Panc1 (cell line): ENCODE measurements around the gene WAC. TPM values are rescaled to one million over a fixed set of nuclear protein-coding genes. Genes with fewer than 3 reads are reported as not detected.

Source experiments
- ATAC-seq: fragments of 200-7000 bp; cut with Tn5 transposase; 2 replicates; pipeline ENCODE4 v1.9.1; 2020; ENCODE audit warnings: mild to moderate bottlenecking, moderate library complexity
- BruUV-seq: library from RNA; stranded (reverse); fragments of 400-500 nt; replicated peaks from 2 replicates; lab custom pipeline; 2021; lab: Mats Ljungman, UMichigan
- CTCF ChIA-PET: fragments of 300-600 bp; sonication (Branson Sonifier 250); formaldehyde crosslinking; loops from one replicate; lab custom pipeline; 2022; ENCODE audit warnings: antibody characterized with exemption; lab: Charles Lee
- POLR2A ChIA-PET: fragments of 300-600 bp; sonication (Branson Sonifier 250); formaldehyde crosslinking; loops from one replicate; lab custom pipeline; 2022; ENCODE audit warnings: antibody characterized with exemption; lab: Charles Lee
- DNase-seq: peaks from one replicate; pipeline ENCODE4 v3.0.0-alpha.2; 2010; ENCODE audit warnings: low read depth, low spot score
- H3K27ac ChIP-seq: 2 replicates; pipeline ENCODE4 v1.5.1; 2011; ENCODE audit warnings: mild to moderate bottlenecking, low read length, inconsistent platforms
- H3K27me3 ChIP-seq: fragments of 200-500 bp; sonication (Bioruptor generic); 2 replicates; pipeline ENCODE4 v1.6.0; 2014; ENCODE audit warnings: low read length, inconsistent platforms; ENCODE audit not compliant: control insufficient read depth, insufficient read depth
- H3K36me3 ChIP-seq: fragments of 200-500 bp; sonication (Bioruptor generic); 2 replicates; pipeline ENCODE4 v1.5.1; 2014; ENCODE audit warnings: inconsistent platforms, mild to moderate bottlenecking, low read length, moderate library complexity; ENCODE audit not compliant: control insufficient read depth, insufficient read depth
- H3K4me1 ChIP-seq: 2 replicates; pipeline ENCODE4 v1.5.1; 2011; ENCODE audit warnings: inconsistent platforms, mild to moderate bottlenecking, low read length, moderate library complexity; ENCODE audit not compliant: control insufficient read depth, insufficient read depth
- H3K4me3 ChIP-seq, 2 experiments: 2 replicates each; pipeline ENCODE4 v1.5.1; 2011 to 2012; ENCODE audit warnings: low read depth in 2 of 2, low read length in 2 of 2, mild to moderate bottlenecking in 2 of 2, inconsistent platforms in 1 of 2, moderate library complexity in 1 of 2
- H3K9me3 ChIP-seq: fragments of 200-500 bp; sonication (Bioruptor generic); 2 replicates; pipeline ENCODE4 v1.5.1; 2014; ENCODE audit warnings: low read depth, mild to moderate bottlenecking, inconsistent platforms, low read length, moderate library complexity; ENCODE audit not compliant: control insufficient read depth, insufficient read depth
- CTCF ChIP-seq: fragments of 450-650 bp; IDR thresholded peaks from 2 replicates; pipeline ENCODE4 v1.5.1; 2017; ENCODE audit warnings: mild to moderate bottlenecking
- POLR2AphosphoS5 ChIP-seq: IDR thresholded peaks from 2 replicates; pipeline ENCODE4 v1.6.1; 2012; ENCODE audit warnings: mild to moderate bottlenecking, low read depth, low read length, moderate library complexity
- SIN3A ChIP-seq: IDR thresholded peaks from 2 replicates; pipeline ENCODE4 v1.6.1; 2012; ENCODE audit warnings: low read depth, mild to moderate bottlenecking, low read length, moderate library complexity, borderline replicate concordance; ENCODE audit not compliant: insufficient read depth
- TCF7L2 ChIP-seq: IDR thresholded peaks from 2 replicates; pipeline ENCODE4 v1.6.1; 2011; ENCODE audit warnings: mild to moderate bottlenecking, low read depth, low read length, inconsistent platforms
- in situ Hi-C: cut with HindIII; loops from 2 replicates; pipeline ENCODE4 v1.10.0; 2016; ENCODE audit warnings: low sequenced_read_pairs, low pct_unique_long_range_greater_than_20kb
- intact Hi-C: fragments of 100-400 bp; cut with micrococcal nuclease; formaldehyde crosslinking; loops from one replicate; pipeline ENCODE4 v1.10.0; 2022; ENCODE audit not compliant: unreplicated experiment
- total RNA-seq: library from RNA; stranded (reverse); gene quantifications from one replicate; pipeline ENCODE4 v1.2.1, GENCODE V29; 2021; ENCODE audit not compliant: unreplicated experiment
- TF ChIP-seq, protein P1 (sequence below), 2 experiments: IDR thresholded peaks; 2 replicates each; pipeline ENCODE4 v1.6.1; 2011 to 2012; ENCODE audit warnings: low read depth in 2 of 2, control low read depth in 1 of 2, low read length in 1 of 2, mild to moderate bottlenecking in 1 of 2, moderate library complexity in 1 of 2; ENCODE audit not compliant: insufficient read depth in 1 of 2

WAC gene
- total RNA-seq, 1 experiment from 2014 or later: 70.7 TPM

- ChIA-PET CTCF (no interaction called here), POLR2A (no interaction called here)
- Histone ChIP-seq H3K4me1 (no peaks in the 10 kb centered on the region), H3K36me3 (no peaks in the 10 kb centered on the region), H3K27ac (no peak overlapping the region), H3K4me3 (no peak overlapping the region), H3K9me3 (no peaks in the 10 kb centered on the region), H3K27me3 (no peaks in the 10 kb centered on the region)
- ATAC-seq (no peak), DNase-seq (no peak)
- intact Hi-C loops: no loop called here
- TF ChIP-seq, protein P1, sequence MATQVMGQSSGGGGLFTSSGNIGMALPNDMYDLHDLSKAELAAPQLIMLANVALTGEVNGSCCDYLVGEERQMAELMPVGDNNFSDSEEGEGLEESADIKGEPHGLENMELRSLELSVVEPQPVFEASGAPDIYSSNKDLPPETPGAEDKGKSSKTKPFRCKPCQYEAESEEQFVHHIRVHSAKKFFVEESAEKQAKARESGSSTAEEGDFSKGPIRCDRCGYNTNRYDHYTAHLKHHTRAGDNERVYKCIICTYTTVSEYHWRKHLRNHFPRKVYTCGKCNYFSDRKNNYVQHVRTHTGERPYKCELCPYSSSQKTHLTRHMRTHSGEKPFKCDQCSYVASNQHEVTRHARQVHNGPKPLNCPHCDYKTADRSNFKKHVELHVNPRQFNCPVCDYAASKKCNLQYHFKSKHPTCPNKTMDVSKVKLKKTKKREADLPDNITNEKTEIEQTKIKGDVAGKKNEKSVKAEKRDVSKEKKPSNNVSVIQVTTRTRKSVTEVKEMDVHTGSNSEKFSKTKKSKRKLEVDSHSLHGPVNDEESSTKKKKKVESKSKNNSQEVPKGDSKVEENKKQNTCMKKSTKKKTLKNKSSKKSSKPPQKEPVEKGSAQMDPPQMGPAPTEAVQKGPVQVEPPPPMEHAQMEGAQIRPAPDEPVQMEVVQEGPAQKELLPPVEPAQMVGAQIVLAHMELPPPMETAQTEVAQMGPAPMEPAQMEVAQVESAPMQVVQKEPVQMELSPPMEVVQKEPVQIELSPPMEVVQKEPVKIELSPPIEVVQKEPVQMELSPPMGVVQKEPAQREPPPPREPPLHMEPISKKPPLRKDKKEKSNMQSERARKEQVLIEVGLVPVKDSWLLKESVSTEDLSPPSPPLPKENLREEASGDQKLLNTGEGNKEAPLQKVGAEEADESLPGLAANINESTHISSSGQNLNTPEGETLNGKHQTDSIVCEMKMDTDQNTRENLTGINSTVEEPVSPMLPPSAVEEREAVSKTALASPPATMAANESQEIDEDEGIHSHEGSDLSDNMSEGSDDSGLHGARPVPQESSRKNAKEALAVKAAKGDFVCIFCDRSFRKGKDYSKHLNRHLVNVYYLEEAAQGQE (IDR thresholded peaks at IDR 0.05; ENCODE audit: insufficient read depth in 1 of 2, low read depth in 2 of 2, low read length in 1 of 2): no peak
- no peak for TF ChIP-seq CTCF
- no peak for TF ChIP-seq POLR2AphosphoS5
- TF ChIP-seq TCF7L2: no peak
- TF ChIP-seq SIN3A: no peak
- in situ Hi-C loops: no loop called here
- BruUV-seq: no TSS peak
Measured at GRCh38 chr10:28644647-28645046, 111.7 kb downstream of the WAC start.

DNA sequence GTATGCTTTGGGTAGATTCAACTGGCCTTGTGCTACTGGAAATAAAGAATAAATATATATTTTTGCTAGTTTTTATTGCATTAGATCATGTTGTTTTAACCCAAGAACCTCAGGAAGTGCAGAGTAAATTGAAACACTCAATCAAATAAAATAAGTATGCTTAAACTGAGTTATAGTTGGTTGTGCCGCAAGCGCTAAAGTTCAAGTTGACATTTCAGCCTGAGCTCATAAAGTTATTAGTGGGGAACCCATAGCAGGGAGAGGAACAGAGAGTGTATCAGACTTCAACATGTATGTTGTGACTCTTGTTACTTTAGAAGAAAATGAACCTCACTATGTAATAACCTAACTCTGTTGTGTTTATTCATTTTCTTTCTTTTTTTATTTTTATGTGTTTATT, 119.2 kb downstream of the WAC start:
- ChIA-PET POLR2A (no interaction called here), CTCF (no interaction called here)
- BruUV-seq: no TSS peak
- ATAC-seq (no peak), DNase-seq (no peak)
- in situ Hi-C loops: no loop called here
- no peaks in the 10 kb centered on the region for H3K9me3 ChIP-seq
- H3K36me3 ChIP-seq: no peaks in the 10 kb centered on the region
- H3K27me3 ChIP-seq: no peaks in the 10 kb centered on the region
- intact Hi-C loops: no loop called here
- no peak overlapping the region for H3K27ac ChIP-seq
- TF ChIP-seq, protein P1 (IDR thresholded peaks at IDR 0.05; ENCODE audit: insufficient read depth in 1 of 2, low read depth in 2 of 2, low read length in 1 of 2): no peak
- no peak for TF ChIP-seq TCF7L2
- no peak for TF ChIP-seq CTCF
- no peak for TF ChIP-seq POLR2AphosphoS5
- no peak for TF ChIP-seq SIN3A
- no peaks in the 10 kb centered on the region for H3K4me1 ChIP-seq
- H3K4me3 ChIP-seq: no peak overlapping the region
